GM19035 (cell line): ENCODE results near the gene KIF26B.

Source experiments
- ATAC-seq: cut with Tn5 transposase; IDR thresholded peaks from one replicate; pipeline ENCODE4 v1.9.1; 2021; ENCODE audit not compliant: unreplicated experiment

Gene KIF26B

DNA sequence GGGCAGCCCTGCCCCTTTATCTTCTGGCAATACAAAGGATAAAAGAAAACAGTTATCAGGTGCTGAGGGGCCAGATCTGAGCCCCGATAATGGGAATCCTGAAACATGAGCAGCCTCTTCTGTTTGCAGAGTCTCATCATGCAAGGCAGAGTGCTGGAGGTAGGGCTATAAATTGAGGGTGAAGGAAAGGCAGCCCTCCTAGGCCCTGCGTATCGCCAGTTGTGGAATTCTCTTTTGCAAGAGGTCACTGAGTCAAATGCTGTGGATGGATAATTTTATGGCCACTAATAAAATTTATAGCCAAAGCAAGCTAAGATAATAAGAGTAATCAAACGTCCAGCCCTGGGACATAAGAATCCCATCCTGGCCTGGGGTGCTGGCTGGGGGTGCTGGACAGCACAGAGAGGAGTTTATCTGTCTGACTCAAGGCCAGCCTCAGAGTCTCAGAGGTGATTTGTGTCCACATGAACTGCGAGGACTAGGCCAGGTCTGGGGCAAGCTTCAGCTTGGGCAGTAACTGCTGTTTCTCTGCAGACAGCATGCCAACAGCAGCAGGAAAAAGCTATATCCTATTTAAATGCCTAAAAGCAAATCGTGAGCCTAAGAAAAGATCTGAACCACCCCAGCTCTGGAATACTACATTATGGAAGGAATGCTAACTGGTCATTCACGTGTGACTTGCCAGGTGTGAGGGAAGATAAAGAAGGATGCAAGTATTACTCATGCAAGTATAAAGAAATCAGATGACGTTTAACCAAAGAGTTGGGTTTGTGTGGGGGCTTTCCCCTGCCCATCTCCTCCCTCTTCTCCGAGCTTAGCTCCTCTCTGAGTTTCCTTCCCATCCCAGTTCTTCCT, 254.8 kb downstream of the KIF26B start:
- ATAC-seq, result no peak

DNA sequence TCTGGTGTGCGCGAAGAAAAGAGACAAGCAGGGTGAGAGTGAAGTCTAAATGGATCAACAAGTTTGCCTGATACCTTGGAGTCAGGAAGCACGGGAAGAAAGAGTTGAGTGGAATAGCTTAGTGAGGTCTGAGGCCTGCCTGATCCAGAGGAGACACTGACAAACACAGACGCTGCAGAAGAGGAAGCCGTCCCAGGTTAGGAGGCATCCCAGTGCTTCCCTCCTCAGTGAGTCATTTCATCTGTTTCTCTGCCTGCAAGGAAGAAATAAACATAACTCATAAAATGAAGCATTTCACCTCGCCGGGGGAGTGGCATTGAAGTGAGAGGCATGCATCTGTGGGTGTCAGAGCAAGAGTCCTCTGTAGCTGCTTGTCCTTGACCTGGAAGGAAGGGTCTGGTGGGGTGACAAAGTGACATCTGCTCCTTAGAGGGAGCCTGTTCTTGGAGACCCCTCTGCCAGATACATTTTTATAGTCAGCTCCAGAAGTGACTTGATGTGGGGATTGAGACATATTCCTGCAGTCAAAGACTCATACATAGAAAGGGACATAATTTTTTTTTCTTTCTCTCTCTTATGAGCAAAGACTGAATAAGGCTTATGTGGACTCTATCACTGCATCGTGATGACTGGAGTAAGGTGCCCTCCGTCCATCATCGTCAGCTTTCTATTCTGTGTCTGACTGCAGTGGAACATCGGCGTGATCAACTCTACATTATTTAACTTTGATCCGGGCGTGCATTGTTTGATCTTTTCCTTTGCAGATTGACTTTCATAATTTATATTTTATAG, 256.7 kb downstream of the KIF26B start:
- no peak for ATAC-seq

DNA sequence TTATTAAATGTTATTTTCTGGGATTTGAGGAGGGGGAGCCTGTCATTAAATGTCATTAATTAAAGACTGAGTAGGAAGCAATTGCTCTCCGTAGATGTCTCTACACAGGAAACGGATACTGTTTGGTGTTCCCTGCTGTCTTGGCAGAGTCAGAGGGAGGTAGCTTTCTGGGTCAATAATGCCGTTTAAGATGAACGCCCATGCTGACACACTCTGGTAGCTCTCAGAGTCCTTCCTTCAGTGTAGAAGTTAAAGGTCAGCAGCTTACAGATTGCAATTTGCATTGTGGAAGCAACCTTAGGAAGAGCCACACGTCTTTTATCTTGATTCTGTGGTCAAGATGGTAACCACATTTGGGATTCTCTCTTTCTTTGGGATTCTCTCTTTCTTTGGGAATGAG, 257.5 kb downstream of the KIF26B start:
- ATAC-seq, result no peak

DNA sequence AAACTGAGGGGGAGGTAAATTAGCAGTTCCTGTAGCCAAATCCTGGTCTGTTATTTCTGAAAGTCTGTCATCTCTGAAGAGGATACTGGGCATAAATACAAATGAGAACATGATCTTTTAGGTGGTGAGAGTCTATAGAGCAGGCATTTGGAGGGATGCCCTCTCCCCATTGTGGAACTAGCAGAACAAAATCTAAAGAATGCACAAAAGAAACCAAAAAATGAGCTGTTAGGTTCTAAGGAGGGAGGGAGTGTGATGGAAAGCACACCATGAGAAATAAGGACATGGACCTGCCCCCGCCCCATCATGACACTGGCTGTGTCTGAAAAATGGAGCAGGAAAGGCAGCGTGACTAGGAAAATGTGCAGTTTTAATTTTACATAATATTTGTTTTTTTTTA, 262.0 kb downstream of the KIF26B start:
- ATAC-seq, result no peak

DNA sequence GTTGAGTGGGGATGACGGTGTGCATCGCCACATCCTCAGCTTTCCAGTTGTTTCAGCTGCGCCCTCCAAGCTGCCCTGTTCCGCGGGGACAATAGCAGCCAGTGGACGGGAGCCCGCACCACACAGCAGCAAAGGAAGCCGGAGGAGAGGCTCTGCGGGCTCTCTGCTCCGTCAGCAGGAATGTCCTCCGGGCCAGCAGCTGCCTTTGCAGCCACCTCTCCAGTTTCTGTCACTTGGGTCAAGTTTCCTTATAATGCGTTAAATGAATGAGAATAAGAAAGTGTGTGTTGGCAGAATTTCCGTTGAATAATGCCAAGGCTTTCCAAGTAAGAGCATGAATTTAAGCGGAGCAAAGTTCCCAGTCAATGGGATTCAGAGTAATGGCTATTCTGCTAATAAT, 263.3 kb downstream of the KIF26B start:
- ATAC-seq, result no peak

DNA sequence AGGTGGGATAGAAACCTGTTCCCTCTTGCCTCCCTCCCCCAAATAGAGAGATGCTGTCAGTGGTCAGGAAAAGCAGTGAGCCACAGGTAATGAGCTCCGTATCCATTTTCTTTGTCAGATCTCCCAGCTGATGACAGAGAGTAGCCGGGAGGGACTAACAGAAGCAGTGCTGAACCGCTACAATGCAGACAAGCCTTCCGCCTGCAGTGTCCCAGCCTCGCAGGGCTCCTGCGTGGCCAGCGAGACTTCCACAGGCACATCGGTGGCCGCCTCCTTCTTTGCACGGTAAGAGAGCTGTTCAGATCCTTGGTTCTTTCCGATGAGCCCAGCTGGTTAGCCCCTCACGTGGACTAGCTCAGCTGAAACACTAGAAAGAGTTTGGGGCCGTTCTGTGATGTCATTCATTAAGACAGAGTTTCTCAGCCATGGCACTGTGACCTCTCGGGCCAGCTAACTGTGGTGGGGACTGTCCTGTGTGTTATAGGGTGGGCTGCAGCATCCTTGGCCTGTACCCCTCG, 264.7 kb downstream of the KIF26B start:
- no peak for ATAC-seq

DNA sequence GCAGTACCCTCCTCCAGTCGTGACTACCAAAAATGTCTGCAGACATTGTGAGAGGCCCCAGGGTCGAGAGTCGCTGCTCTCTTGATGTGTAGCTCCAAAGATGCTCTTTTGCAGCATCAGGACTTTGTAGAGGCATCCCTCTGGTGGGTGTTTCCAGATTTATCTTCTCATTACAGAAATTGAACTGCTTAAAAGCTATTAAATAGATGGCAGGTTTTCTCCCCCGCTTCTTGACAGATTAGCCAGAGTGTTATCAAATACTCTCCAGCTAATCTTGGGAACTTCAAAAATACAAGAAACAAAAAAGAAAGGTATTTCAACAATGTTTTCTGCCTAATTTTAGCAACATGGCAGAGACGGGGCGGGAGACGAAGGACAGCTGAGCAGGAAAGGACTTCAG, 265.2 kb downstream of the KIF26B start:
- ATAC-seq, result no peak

DNA sequence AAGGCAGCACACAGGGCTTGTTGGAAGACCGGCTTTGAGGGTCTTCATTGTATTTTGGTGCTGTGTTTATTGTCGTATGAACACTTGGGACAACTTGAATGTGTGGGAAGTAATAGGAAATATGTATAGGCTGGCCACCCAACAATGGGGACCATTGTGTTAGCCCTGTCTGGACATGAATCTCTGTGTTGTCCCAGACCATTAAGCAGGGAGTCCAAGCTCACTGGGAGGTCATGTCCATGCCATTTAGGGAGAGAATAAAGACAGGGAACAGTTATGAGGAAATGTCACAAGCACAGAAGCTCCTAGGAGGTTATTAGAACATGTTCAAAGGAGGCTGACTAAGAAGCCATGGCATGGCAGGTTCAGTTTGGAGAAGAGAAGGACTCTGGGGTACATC, 266.1 kb downstream of the KIF26B start:
- no peak for ATAC-seq

DNA sequence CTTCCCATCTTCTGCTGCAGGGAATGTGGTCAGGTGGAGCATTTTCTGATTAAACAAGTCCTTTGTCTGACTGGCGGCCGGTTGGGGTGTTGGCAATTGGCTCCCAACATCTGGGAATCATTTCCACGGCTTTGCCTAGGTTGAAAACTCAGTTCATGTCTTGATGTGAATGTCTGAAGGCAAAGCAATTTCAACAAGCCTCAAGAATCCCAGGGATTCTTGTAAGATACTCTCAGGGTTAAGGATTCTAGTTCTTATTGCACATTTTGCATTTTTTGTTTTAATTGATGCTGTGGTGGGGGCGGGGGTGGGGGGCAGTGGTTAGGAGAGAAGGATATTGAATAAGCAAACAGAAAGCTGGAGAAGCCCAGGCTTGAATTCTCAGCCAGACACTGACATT, 273.9 kb downstream of the KIF26B start:
- no peak for ATAC-seq

DNA sequence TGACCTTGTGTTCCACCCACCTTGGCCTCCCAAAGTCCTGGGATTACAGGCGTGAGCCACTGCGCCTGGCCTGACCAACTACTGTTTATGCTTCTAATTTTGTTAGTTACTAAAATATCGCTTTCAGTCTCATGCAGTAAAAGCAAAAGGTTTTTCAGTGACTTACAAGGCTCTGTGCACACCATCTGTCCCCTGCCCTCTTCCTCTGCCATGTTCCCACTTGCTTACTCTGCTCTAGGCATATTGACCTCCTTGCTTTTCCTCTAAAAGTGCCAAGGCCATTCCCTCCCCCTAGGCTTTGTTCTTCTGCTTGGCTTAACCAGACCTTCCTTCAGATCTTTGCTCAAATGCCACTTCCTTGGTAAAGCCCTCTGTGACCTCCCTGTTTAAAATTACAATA, 276.9 kb downstream of the KIF26B start:
- ATAC-seq, result no peak

DNA sequence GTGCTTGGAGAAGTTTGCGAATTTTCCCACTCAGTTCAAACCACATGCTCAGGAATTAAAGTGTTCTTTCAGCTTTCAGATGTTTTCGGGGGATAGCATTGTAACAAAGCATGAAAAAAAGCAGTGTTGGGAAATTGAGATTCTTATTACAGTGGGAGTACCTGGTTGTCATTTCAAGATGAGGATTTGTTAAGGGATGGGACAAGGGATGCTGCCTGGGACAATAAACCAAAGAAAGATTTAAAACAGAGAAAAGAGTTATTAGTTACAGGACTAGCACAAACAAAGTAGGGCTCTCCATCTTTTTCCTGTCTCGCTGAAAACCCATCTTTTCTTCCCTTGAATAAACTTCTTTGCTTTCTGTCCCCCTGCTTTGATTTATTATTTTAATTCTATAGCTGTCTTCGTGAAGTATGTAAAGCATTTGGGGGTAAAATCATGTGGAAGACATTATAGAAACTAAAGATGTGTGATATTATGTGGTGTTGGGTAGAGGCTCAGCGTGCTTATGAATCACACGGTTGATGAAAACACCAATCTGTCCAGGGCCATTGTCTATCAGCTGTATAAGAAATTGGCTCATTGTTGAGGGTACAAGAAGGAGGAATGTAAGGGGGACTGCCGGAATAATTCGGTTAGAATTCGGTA, 277.6 kb downstream of the KIF26B start:
- ATAC-seq, result no peak

DNA sequence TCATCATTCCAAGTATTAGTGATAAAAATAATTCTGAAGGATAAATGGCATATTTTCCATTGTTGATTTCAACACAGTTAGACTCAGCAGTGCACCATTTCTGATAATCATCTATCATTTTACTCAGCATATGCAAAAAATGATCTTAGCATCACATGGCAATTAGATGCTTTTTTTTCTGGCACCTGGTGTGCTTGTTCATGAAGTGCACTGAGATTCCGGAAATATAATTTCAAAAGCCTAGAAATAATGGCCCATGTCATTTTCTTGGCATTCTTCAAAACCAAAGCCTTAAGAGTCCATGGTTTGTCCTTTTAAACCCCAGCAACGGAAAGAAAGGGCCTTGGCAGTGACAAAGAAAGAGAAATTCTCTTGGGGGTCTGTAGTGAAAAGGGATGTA, 278.8 kb downstream of the KIF26B start:
- ATAC-seq, result no peak

DNA sequence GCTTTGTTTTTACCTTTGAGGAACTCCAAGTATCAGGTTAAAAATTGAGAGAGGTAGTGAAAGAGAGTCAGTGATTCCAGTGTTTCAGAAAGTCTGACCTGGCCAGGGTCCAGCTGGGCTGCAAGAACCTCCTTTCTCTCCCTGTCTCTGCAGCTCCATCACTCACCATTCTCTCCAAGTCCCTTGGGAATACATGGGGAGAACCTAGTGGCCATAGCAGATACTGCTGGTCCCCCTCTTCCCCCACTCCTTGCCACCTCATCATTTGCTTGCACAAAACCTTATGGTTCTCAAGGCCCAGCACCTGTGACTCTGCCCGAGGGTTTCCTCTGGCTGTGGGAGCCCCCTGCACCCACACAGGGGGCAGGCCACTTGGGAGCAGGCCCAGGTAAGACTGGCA, 279.5 kb downstream of the KIF26B start:
- no peak for ATAC-seq

DNA sequence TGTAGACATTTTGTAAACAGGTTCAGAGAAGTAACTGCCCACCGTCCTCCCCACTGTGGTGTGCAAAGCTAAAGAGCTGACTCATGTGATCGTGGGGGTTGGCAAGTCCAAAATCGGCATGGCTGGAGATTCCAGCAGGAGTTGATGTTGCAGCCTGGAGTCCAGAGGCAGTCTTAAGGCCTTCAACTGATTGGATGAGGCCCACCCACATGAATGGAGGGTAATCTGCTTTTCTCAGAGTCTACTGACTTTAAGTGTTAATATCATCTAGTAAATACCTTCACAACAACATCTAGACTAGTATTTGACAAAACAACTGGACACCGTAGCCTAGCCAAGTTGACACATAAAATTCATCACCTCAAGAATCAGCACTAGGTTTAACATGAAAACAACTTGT, 281.6 kb downstream of the KIF26B start:
- no peak for ATAC-seq

DNA sequence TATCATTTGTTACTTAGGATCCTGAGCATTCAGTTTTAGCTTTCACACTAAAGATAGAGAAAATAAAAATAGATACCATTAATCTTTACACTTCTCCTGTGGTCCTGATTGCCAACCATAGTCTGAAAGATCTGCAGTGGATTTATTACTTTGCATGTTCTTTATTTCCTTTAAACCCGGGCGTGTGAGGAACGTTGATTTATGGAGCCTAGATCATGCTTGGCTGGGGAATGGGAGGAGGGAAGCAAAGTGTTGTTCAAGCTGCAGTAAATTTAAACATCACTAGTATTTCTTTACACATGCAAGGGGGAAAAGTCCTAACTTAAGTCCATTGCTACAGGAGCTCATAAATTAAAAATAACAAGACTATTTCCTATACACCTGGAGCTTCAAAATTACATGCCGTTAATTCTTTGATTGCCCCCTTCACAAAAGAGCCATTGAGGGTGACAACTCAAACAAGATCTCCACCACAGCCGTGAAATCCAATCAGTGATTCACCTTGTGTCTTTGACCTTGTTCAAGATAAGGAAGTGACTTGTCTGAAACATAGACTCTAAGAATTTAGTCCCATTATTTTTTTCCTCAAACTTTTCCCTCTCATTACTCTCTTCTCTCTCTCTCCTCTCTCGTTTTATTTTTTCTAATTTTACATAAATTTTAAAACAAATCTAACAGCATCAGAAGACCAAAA, 282.7 kb downstream of the KIF26B start:
- no peak for ATAC-seq

DNA sequence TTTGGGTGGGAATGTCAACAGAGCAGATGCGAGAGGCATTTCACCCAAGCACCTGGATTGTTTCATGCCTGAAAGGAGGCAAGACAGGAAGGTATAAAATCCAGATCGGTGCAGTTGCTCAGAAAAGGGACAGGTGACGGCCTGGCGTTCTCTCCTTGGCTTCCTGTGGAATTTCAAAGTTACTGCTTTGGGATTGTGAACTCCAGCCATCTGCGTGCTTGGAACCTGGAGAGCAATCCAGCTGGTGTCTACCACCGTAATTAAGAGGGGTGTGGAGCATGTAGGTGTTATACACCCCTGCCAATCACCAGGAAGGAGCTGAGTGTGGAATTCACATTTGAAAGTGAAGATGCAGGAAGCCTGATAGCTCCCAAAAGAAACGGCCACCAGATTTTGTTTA, 286.1 kb downstream of the KIF26B start:
- ATAC-seq, result no peak

DNA sequence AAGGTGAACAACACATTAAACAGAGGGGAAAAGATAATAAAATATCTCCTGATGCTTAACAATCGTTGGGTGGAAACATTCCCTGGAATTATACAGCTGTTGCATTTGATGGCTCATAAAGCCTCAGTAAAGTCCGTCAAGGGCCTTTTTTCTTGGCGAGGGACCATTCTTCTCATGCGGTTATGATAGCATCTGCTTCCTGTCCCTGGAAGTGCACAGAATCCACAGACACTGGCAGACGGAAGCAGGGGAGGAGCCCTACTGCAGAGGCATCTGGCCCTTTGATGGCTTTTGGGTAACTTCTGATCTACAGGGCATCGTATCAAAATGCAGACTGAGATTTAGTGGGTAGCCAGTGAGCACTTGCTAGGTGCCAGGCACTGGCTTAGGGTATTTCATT, 286.9 kb downstream of the KIF26B start:
- no peak for ATAC-seq

DNA sequence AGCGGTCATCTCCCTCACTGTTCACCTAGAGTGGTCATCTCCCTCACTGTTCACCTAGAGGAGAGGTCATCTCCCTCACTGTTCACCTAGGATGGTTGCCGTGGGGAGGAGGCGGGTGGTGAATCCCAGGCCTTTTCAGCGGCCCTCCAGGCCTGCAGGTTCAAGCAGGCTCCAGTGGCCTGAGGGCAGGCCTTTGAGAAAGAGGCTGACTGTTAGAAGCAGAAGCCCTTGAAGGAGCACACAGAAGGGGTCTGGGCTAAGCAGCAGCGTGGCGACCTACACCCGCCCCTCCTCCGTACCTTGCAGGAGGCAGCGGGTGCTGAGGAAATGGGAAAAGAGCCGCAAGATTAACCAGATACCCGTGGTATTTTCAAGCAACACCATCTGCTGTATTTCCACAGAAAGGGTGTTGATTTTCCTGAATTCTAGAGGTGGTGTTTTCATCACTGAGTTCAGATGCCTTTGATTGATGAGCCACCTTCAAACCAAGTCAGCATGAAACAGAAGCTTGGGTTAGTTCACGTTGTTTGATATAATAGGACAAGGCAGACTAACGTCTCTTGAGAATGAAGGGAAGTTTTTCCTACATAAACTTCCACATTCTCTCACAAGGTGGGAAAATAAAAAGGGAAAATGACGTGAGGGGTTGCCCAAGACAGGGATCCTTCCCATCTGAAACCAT, 289.5 kb downstream of the KIF26B start:
- no peak for ATAC-seq

DNA sequence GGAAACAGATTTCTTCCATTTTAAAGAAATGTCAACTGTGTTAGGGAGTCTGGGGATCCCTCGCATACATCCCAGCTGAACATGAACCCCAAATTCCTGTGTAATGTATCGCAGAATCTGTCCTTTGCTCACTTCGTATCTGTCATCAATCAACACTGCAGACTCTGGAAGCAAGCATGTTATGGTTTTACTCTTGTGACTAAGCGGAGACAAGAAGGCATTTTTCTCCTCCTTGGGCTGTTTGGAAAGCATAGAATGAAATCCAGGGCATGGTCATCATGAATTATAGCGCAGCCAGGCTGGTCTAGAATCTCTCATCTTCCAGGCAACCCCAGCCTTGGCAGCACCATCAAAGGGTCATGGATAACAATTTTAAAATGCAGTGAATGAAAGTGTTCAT, 290.2 kb downstream of the KIF26B start:
- no peak for ATAC-seq

DNA sequence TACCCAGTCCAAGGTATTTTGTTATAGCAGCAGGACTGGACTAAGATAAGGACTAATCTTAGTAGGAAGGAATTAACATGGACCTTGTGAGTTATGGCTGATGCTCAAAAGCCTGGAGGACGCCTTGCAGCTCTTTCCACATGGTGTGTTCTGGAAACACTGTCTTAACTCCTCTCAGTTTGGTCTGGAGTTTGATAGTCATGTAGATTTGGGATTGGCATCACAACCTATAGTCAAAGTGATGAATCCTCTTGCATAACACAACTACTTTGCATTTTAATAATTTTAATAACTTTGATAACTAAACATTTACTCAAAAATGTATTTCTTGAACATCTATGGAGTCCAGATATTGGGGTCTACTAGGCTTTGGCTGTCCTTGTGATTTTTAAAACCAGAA, 293.7 kb downstream of the KIF26B start:
- ATAC-seq, result no peak
